Activated CD8-positive, alpha-beta memory T cell treated with anti-CD3 and anti-CD28 coated beads, Interleukin-2, amount 50 U/mL, for 24 hours (primary cell): ENCODE data around the gene SLC6A18.
"Not testable (repeated sequence)": the region's sequence is repeated elsewhere in the genome, so short reads cannot be mapped to it uniquely, and the experiment has no call there.

Experiments used
- DNase-seq: peaks from one replicate; pipeline ENCODE4 v3.0.0-alpha.2; 2020; ENCODE audit errors: extremely low read depth

The SLC6A18 gene

DNA sequence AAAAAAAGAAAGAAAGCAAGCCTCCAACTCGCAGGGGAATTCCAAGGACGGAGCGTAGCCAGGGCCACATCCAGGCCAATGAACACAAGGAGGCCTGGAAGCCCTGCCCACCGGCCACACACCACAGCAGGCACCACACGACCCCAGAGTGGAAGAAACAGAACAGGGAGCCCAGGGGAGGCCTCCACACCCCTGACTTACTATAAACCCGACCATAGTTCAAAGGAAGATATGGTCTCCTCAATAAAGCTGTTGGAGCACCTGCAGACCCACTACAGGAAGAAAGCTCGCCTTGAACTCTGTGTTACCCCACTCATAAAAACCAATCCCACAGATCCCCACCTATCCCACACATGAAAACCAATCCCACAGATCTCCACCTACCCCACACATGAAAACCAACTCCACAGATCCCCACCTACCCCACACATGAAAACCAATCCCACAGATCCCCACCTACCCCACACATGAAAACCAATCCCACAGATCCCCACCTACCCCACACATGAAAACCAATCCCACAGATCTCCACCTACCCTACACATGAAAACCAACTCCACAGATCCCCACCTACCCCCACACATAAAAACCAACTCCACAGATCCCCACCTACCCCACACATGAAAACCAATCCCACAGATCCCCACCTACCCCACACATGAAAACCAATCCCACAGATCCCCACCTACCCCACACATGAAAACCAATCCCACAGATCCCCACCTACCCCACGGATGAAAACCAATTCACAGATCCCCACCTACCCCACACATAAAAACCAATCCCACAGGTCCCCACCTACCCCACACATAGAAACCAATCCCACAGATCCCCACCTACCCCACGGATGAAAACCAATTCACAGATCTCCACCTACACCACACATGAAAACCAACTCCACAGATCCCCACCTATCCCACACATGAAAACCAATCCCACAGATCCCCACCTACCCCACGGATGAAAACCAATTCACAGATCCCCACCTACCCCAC, 50.5 kb downstream of the SLC6A18 start:
- not testable (repeated sequence) for DNase-seq

DNA sequence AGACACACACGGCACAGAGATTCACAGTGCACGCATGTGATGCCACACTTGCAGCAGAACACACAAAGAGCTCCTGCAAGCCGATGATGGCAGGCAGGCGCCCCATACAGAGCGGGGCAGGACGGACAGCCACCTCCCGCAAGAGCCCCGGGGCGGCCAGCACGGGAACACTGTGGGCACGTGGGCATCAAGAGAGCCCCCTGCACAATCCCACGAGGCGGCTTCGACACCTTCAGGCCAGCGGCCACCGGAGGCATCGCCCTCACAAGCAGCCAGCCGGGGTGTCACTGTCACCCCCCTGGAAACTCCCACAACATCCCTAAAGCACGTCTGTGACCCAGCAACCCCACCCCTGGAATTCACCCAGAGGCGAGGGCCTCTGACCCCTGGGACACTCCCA, 51.7 kb downstream of the SLC6A18 start:
- DNase-seq: no peak

GRCh38 chr5:1277331-1277730, 52.1 kb downstream of the SLC6A18 start:
- DNase-seq: no peak

- no peak for DNase-seq
These were observed 52.6 kb downstream of the SLC6A18 start for GRCh38 chr5:1277781-1278180.

GRCh38 chr5:1278216-1278615, 53.0 kb downstream of the SLC6A18 start:
- no peak for DNase-seq

GRCh38 chr5:1278656-1279442, 53.7 kb downstream of the SLC6A18 start:
- no peak for DNase-seq

- DNase-seq: no peak
These were observed 54.4 kb downstream of the SLC6A18 start for GRCh38 chr5:1279443-1280151.

- DNase-seq: no peak
These were observed 55.2 kb downstream of the SLC6A18 start for GRCh38 chr5:1280177-1281037.

- DNase-seq: no peak
These were observed 56.1 kb downstream of the SLC6A18 start for GRCh38 chr5:1281038-1281882.

DNA sequence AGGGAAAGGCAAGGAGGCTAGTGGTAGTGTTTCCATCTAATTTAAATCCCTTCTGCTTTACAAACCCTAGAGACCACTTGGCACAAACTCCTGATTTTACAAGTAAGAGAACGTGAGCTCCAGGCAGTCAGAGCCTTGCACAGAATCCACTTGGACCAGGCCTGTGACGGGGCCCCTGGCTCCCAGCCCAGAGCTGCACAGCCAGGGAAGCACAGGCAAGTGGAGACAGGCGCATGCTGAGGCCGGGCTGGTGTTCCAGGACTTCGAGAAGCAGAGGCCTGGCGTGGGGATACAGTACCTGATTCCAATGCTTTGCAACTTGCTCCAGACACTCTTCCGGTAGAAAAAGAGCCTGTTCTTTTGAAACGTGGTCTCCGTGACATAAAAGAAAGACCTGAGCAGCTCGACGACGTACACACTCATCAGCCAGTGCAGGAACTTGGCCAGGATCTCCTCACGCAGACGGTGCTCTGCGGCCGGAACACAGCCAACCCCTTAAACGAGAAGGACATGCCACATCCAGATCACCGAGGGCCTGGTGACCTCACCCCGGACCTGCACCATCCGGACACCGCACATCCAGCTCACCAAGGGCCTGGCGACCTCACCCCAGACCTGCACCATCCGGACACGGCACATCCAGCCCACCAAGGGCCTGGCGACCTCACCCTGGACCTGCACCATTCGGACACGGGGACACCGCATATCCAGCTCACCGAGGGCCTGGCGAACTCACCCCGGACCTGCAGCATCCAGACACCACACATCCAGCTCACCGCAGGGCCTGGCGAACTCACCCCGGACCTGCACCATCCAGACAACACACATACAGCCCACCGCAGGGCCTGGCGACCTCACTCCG, 57.2 kb downstream of the SLC6A18 start:
- DNase-seq: no peak

GRCh38 chr5:1282993-1283728, 58.0 kb downstream of the SLC6A18 start:
- not testable (repeated sequence) for DNase-seq

- not testable (repeated sequence) for DNase-seq
These were observed 58.5 kb downstream of the SLC6A18 start for GRCh38 chr5:1283729-1284041.

DNA sequence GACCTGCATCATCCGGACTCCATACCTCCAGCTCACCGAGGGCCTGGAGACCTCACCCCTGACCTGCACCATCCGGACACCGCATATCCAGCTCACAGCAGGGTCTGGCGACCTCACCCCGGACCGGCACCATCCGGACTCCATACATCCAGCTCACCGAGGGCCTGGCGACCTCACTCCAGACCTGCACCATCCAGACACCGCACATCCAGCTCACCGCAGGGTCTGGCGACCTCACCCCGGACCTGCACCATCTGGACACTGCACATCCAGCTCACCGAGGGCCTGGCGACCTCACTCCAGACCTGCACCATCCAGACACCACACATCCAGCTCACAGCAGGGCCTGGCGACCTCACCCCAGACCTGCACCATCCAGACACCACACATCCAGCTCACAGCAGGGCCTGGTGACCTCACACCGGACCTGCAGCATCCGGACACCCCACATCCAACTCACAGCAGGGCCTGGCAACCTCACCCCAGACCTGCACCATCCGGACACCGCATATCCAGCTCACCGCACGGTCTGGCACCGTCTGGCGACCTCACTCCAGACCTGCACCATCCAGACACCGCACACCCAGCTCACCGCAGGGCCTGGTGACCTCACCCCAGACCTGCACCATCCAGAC, 59.3 kb downstream of the SLC6A18 start:
- DNase-seq: not testable (repeated sequence)

GRCh38 chr5:1285141-1285540, 60.0 kb downstream of the SLC6A18 start:
- no peak for DNase-seq

DNA sequence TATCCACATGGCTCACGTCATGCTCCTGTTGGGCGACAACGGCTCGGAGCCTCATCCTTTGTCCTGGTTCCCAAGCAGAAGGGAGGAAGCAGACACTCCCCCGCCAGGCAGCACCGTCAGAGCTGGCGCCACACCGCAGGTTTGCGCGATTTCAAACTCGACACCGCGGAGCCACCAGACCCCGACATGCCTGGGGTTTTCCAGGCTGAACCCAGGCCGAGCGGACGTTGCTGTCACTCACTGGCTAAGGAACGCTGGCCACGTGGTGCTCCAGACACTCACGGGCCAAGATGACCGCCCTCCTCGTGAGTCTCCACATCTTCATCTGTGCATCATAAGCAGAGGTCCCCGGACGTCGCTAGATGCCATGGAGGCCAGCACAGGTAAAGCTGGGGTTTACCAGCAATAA, 60.7 kb downstream of the SLC6A18 start:
- DNase-seq: no peak

- DNase-seq: no peak
These were observed 63.5 kb downstream of the SLC6A18 start for GRCh38 chr5:1288439-1289335.

- DNase-seq: not testable (repeated sequence)
These were observed 64.4 kb downstream of the SLC6A18 start for GRCh38 chr5:1289559-1289958.
